Measurements from ENCODE around the gene CDIPT.

DNA sequence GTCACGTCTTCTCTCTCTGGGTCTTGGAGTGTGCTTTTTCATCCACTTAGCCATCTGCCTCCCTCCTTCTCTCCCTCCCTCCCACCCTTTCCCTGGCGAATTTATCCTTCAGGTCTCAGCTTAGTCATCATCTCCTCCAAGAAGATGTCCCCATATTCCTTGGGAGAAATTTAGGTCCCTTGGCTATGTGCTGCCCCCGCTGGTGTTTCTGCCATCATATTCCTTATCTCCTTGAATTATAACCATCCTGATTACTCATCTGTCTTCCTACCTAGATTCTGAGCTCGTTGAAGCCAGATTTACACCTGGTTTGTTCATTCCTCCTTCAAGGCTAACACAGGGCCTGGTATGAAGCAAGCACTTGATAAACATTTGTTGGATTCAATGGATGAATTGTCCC, 31.3 kb upstream of the CDIPT start:
- TF ChIP-seq, protein P1, sequence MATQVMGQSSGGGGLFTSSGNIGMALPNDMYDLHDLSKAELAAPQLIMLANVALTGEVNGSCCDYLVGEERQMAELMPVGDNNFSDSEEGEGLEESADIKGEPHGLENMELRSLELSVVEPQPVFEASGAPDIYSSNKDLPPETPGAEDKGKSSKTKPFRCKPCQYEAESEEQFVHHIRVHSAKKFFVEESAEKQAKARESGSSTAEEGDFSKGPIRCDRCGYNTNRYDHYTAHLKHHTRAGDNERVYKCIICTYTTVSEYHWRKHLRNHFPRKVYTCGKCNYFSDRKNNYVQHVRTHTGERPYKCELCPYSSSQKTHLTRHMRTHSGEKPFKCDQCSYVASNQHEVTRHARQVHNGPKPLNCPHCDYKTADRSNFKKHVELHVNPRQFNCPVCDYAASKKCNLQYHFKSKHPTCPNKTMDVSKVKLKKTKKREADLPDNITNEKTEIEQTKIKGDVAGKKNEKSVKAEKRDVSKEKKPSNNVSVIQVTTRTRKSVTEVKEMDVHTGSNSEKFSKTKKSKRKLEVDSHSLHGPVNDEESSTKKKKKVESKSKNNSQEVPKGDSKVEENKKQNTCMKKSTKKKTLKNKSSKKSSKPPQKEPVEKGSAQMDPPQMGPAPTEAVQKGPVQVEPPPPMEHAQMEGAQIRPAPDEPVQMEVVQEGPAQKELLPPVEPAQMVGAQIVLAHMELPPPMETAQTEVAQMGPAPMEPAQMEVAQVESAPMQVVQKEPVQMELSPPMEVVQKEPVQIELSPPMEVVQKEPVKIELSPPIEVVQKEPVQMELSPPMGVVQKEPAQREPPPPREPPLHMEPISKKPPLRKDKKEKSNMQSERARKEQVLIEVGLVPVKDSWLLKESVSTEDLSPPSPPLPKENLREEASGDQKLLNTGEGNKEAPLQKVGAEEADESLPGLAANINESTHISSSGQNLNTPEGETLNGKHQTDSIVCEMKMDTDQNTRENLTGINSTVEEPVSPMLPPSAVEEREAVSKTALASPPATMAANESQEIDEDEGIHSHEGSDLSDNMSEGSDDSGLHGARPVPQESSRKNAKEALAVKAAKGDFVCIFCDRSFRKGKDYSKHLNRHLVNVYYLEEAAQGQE (IDR thresholded peaks at IDR 0.05; ENCODE audit: low read depth) = no peak
- TF ChIP-seq POLR2A (IDR thresholded peaks at IDR 0.05; ENCODE audit: borderline replicate concordance, extremely low read depth, insufficient read depth, insufficient read length) = no peak
- TF ChIP-seq, protein P2, sequence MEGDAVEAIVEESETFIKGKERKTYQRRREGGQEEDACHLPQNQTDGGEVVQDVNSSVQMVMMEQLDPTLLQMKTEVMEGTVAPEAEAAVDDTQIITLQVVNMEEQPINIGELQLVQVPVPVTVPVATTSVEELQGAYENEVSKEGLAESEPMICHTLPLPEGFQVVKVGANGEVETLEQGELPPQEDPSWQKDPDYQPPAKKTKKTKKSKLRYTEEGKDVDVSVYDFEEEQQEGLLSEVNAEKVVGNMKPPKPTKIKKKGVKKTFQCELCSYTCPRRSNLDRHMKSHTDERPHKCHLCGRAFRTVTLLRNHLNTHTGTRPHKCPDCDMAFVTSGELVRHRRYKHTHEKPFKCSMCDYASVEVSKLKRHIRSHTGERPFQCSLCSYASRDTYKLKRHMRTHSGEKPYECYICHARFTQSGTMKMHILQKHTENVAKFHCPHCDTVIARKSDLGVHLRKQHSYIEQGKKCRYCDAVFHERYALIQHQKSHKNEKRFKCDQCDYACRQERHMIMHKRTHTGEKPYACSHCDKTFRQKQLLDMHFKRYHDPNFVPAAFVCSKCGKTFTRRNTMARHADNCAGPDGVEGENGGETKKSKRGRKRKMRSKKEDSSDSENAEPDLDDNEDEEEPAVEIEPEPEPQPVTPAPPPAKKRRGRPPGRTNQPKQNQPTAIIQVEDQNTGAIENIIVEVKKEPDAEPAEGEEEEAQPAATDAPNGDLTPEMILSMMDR (IDR thresholded peaks at IDR 0.05 in 2 of 3, conservative IDR thresholded peaks at IDR 0.05 in 1 of 3; ENCODE audit: borderline replicate concordance in 1 of 3, insufficient read depth in 1 of 3, low read depth in 2 of 3, low read length in 2 of 3) = no peak
- TF ChIP-seq, protein P3, sequence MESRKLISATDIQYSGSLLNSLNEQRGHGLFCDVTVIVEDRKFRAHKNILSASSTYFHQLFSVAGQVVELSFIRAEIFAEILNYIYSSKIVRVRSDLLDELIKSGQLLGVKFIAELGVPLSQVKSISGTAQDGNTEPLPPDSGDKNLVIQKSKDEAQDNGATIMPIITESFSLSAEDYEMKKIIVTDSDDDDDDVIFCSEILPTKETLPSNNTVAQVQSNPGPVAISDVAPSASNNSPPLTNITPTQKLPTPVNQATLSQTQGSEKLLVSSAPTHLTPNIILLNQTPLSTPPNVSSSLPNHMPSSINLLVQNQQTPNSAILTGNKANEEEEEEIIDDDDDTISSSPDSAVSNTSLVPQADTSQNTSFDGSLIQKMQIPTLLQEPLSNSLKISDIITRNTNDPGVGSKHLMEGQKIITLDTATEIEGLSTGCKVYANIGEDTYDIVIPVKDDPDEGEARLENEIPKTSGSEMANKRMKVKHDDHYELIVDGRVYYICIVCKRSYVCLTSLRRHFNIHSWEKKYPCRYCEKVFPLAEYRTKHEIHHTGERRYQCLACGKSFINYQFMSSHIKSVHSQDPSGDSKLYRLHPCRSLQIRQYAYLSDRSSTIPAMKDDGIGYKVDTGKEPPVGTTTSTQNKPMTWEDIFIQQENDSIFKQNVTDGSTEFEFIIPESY (IDR thresholded peaks at IDR 0.05; ENCODE audit: extremely low read depth, insufficient replicate concordance, low read length) = no peak

Data from HCT116 (cell line).